ENCODE data around the gene UPK2.

Gene UPK2

GRCh38 chr11:118917481-118918127, 38.5 kb upstream of the UPK2 start:
- DNase-seq (ENCODE audit: low spot score), result no peak

- DNase-seq (ENCODE audit: low spot score), result no peak
Measured at GRCh38 chr11:118918128-118918685, 37.9 kb upstream of the UPK2 start.

GRCh38 chr11:118918686-118919280, 37.3 kb upstream of the UPK2 start:
- DNase-seq (ENCODE audit: low spot score), result no peak

GRCh38 chr11:118921121-118921928, 34.8 kb upstream of the UPK2 start:
- DNase-seq (ENCODE audit: low spot score), result no peak

GRCh38 chr11:118921929-118922744, 34.0 kb upstream of the UPK2 start:
- no peak for DNase-seq (ENCODE audit: low spot score)

GRCh38 chr11:118922745-118923627, 33.1 kb upstream of the UPK2 start:
- DNase-seq (ENCODE audit: low spot score), result no peak

GRCh38 chr11:118923721-118924587, 32.1 kb upstream of the UPK2 start:
- DNase-seq (ENCODE audit: low spot score), result no peak

- DNase-seq (ENCODE audit: low spot score), result peak; percentile 68
Measured at GRCh38 chr11:118924591-118925585, 31.2 kb upstream of the UPK2 start.

- DNase-seq (ENCODE audit: low spot score), result no peak
Measured at GRCh38 chr11:118927554-118928100, 28.5 kb upstream of the UPK2 start.

- DNase-seq (ENCODE audit: low spot score), result peak; percentile 94
Measured at GRCh38 chr11:118928101-118928869, 27.8 kb upstream of the UPK2 start.

GRCh38 chr11:118928870-118929500, 27.1 kb upstream of the UPK2 start:
- no peak for DNase-seq (ENCODE audit: low spot score)

- peak; percentile 69 for DNase-seq (ENCODE audit: low spot score)
Measured at GRCh38 chr11:118929501-118930093, 26.5 kb upstream of the UPK2 start.

- peak; percentile 88 for DNase-seq (ENCODE audit: low spot score)
Measured at GRCh38 chr11:118930094-118930712, 25.9 kb upstream of the UPK2 start.

GRCh38 chr11:118931571-118931970, 24.5 kb upstream of the UPK2 start:
- DNase-seq (ENCODE audit: low spot score), result no peak

GRCh38 chr11:118933486-118933885, 22.6 kb upstream of the UPK2 start:
- DNase-seq (ENCODE audit: low spot score), result no peak

GRCh38 chr11:118935376-118935775, 20.7 kb upstream of the UPK2 start:
- no peak for DNase-seq (ENCODE audit: low spot score)

All from germinal center (tissue), 1 donor.